HepG2 (cell line): ENCODE data around the gene CCDC77. TPM values are rescaled to one million over a fixed set of nuclear protein-coding genes. Genes with fewer than 3 reads are reported as not detected.
A peak's percentile ranks its signal among the peaks of the same experiment; 100 is the strongest.

Source experiments
- FOSL2 ChIP-seq: sonication (generic); formaldehyde crosslinking; IDR thresholded peaks from 2 replicates; pipeline ENCODE4 v1.4.0; 2020; ENCODE audit warnings: missing genetic modification reagents
- HOXA9 ChIP-seq: sonication (generic); formaldehyde crosslinking; IDR thresholded peaks from 2 replicates; pipeline ENCODE4 v1.8.1; 2022; ENCODE audit warnings: missing genetic modification reagents, mild to moderate bottlenecking, moderate library complexity, borderline replicate concordance
- PHF5A ChIP-seq: IDR thresholded peaks from one replicate; pipeline ENCODE4 v1.6.1; 2018; ENCODE audit warnings: low read depth, missing genetic modification reagents; ENCODE audit not compliant: unreplicated experiment
- POLR2AphosphoS5 ChIP-seq: IDR thresholded peaks from 2 replicates; pipeline ENCODE4 v1.6.1; 2012; ENCODE audit warnings: low read depth, low read length
- RNF2 ChIP-seq: fragments of 450-650 bp; conservative IDR thresholded peaks from 2 replicates; pipeline ENCODE4 v1.6.1; 2016; ENCODE audit warnings: low read depth
- SETDB1 ChIP-seq: sonication (generic); formaldehyde crosslinking; IDR thresholded peaks from 2 replicates; pipeline ENCODE4 v1.5.1; 2020; ENCODE audit warnings: missing genetic modification reagents, mild to moderate bottlenecking, borderline replicate concordance
- SNAI1 ChIP-seq: sonication (generic); formaldehyde crosslinking; IDR thresholded peaks from 2 replicates; pipeline ENCODE4 v1.5.0; 2020; ENCODE audit warnings: mild to moderate bottlenecking, missing genetic modification reagents, borderline replicate concordance
- THAP11 ChIP-seq: IDR thresholded peaks from 2 replicates; pipeline ENCODE4 v1.6.1; 2016; ENCODE audit warnings: missing biosample characterization, missing genetic modification reagents
- polyA plus RNA-seq, 8 experiments: library from polyadenylated mRNA; depleted of rRNA in 3 of 8; stranded (reverse) in 7 of 8; unstranded in 1 of 8; fragments of >200 nt; fragmentation: Illumina TruSeq in 4 of 8; extraction: Trizol in 4 of 8; gene quantifications; 2 replicates each; pipeline versions ENCODE4 v1.2.1 to v1.2.3, GENCODE V29; 2011 to 2016; ENCODE audit warnings: low read depth in 4 of 8, missing spikeins in 1 of 8, mixed read lengths in 1 of 8; ENCODE audit not compliant: insufficient read depth in 1 of 8
- total RNA-seq, 5 experiments: library from RNA; depleted of rRNA; stranded (reverse); fragments of >200 nt; fragmentation: Illumina TruSeq; extraction: Trizol; gene quantifications; 2 replicates each; pipeline ENCODE4 v1.2.3, GENCODE V29; 2016; ENCODE audit warnings: low read depth in 1 of 5
- TF ChIP-seq, protein P1 (sequence below): sonication (generic); formaldehyde crosslinking; IDR thresholded peaks from one replicate; pipeline ENCODE4 v1.5.1; 2020; ENCODE audit warnings: mild to moderate bottlenecking, missing genetic modification reagents; ENCODE audit errors: not compliant biosample characterization
- TF ChIP-seq, protein P2 (sequence below): sonication (generic); formaldehyde crosslinking; IDR thresholded peaks from 2 replicates; pipeline ENCODE4 v1.5.1; 2020; ENCODE audit warnings: mild to moderate bottlenecking, missing genetic modification reagents, borderline replicate concordance
- TF ChIP-seq, protein P3 (sequence below): sonication (generic); formaldehyde crosslinking; IDR thresholded peaks from 2 replicates; pipeline ENCODE4 v1.9.0; 2022; ENCODE audit warnings: missing genetic modification reagents, mild to moderate bottlenecking, borderline replicate concordance
- TF ChIP-seq, protein P4 (sequence below): IDR thresholded peaks from 2 replicates; pipeline ENCODE4 v1.6.1; 2016; ENCODE audit warnings: mild to moderate bottlenecking

CCDC77 gene
- total and polyA plus RNA-seq, 2 of the 13 experiments (the other 11 are each of a cell fraction or from before 2014, with no cell fraction given), result 6.4 to 16.4 TPM

DNA sequence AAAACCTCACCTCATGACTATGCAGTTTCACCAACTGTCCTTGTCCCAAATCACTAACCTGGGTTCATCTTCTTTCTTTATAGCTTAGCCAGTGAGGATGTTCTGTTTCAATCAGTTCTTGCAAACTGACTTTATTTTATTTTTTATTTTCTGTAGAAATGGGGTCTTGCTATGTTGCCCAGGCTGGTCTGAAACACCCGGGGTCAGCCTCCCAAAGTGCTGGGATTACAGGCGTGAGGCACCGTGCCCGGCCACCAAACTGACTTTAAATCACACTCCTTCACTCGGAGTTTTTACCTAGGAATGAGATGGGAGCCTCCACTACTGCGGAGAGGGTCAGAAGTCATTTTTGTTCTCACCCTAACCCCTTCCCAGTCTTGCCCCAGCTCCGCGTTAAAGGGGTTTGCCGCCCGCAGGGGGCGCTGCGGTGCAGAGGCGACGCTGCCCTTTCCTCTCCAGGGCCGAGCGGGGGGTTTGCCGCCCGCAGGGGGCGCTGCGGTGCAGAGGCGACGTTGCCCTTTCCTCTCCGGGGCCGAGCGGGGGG is 51.3 kb downstream of the CCDC77 start (continued):
- TF ChIP-seq, protein P1, sequence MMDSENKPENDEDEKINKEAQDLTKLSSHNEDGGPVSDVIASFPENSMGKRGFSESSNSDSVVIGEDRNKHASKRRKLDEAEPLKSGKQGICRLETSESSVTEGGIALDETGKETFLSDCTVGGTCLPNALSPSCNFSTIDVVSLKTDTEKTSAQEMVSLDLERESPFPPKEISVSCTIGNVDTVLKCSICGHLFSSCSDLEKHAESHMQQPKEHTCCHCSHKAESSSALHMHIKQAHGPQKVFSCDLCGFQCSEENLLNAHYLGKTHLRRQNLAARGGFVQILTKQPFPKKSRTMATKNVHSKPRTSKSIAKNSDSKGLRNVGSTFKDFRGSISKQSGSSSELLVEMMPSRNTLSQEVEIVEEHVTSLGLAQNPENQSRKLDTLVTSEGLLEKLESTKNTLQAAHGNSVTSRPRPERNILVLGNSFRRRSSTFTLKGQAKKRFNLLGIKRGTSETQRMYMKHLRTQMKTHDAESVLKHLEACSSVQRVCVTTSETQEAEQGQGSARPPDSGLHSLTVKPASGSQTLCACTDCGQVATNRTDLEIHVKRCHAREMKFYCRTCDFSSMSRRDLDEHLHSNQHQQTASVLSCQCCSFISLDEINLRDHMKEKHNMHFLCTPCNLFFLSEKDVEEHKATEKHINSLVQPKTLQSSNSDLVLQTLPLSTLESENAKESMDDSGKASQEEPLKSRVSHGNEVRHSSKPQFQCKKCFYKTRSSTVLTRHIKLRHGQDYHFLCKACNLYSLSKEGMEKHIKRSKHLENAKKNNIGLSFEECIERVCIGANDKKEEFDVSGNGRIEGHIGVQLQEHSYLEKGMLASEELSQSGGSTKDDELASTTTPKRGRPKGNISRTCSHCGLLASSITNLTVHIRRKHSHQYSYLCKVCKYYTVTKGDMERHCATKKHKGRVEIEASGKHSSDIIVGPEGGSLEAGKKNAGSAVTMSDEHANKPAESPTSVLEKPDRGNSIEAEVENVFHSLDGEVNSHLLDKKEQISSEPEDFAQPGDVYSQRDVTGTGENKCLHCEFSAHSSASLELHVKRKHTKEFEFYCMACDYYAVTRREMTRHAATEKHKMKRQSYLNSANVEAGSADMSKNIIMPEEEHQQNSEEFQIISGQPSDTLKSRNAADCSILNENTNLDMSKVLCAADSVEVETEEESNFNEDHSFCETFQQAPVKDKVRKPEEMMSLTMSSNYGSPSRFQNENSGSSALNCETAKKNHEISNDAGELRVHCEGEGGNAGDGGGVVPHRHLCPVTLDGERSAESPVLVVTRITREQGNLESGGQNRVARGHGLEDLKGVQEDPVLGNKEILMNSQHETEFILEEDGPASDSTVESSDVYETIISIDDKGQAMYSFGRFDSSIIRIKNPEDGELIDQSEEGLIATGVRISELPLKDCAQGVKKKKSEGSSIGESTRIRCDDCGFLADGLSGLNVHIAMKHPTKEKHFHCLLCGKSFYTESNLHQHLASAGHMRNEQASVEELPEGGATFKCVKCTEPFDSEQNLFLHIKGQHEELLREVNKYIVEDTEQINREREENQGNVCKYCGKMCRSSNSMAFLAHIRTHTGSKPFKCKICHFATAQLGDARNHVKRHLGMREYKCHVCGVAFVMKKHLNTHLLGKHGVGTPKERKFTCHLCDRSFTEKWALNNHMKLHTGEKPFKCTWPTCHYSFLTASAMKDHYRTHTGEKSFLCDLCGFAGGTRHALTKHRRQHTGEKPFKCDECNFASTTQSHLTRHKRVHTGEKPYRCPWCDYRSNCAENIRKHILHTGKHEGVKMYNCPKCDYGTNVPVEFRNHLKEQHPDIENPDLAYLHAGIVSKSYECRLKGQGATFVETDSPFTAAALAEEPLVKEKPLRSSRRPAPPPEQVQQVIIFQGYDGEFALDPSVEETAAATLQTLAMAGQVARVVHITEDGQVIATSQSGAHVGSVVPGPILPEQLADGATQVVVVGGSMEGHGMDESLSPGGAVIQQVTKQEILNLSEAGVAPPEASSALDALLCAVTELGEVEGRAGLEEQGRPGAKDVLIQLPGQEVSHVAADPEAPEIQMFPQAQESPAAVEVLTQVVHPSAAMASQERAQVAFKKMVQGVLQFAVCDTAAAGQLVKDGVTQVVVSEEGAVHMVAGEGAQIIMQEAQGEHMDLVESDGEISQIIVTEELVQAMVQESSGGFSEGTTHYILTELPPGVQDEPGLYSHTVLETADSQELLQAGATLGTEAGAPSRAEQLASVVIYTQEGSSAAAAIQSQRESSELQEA (CRISPR knock-in tag), result no peak
- TF ChIP-seq POLR2AphosphoS5 (no peak), FOSL2 (no peak), SETDB1 (CRISPR knock-in tag) (peak; percentile 62; the same call in 1 of the 2 replicates), PHF5A (CRISPR knock-in tag) (no peak), THAP11 (CRISPR knock-in tag) (0 out of 2 replicates have a peak, but pooled peaks have one; percentile 19), HOXA9 (CRISPR knock-in tag) (no peak), RNF2 (no peak), SNAI1 (CRISPR knock-in tag) (no peak)
- TF ChIP-seq, protein P2, sequence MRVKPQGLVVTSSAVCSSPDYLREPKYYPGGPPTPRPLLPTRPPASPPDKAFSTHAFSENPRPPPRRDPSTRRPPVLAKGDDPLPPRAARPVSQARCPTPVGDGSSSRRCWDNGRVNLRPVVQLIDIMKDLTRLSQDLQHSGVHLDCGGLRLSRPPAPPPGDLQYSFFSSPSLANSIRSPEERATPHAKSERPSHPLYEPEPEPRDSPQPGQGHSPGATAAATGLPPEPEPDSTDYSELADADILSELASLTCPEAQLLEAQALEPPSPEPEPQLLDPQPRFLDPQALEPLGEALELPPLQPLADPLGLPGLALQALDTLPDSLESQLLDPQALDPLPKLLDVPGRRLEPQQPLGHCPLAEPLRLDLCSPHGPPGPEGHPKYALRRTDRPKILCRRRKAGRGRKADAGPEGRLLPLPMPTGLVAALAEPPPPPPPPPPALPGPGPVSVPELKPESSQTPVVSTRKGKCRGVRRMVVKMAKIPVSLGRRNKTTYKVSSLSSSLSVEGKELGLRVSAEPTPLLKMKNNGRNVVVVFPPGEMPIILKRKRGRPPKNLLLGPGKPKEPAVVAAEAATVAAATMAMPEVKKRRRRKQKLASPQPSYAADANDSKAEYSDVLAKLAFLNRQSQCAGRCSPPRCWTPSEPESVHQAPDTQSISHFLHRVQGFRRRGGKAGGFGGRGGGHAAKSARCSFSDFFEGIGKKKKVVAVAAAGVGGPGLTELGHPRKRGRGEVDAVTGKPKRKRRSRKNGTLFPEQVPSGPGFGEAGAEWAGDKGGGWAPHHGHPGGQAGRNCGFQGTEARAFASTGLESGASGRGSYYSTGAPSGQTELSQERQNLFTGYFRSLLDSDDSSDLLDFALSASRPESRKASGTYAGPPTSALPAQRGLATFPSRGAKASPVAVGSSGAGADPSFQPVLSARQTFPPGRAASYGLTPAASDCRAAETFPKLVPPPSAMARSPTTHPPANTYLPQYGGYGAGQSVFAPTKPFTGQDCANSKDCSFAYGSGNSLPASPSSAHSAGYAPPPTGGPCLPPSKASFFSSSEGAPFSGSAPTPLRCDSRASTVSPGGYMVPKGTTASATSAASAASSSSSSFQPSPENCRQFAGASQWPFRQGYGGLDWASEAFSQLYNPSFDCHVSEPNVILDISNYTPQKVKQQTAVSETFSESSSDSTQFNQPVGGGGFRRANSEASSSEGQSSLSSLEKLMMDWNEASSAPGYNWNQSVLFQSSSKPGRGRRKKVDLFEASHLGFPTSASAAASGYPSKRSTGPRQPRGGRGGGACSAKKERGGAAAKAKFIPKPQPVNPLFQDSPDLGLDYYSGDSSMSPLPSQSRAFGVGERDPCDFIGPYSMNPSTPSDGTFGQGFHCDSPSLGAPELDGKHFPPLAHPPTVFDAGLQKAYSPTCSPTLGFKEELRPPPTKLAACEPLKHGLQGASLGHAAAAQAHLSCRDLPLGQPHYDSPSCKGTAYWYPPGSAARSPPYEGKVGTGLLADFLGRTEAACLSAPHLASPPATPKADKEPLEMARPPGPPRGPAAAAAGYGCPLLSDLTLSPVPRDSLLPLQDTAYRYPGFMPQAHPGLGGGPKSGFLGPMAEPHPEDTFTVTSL, result no peak
- TF ChIP-seq, protein P3, sequence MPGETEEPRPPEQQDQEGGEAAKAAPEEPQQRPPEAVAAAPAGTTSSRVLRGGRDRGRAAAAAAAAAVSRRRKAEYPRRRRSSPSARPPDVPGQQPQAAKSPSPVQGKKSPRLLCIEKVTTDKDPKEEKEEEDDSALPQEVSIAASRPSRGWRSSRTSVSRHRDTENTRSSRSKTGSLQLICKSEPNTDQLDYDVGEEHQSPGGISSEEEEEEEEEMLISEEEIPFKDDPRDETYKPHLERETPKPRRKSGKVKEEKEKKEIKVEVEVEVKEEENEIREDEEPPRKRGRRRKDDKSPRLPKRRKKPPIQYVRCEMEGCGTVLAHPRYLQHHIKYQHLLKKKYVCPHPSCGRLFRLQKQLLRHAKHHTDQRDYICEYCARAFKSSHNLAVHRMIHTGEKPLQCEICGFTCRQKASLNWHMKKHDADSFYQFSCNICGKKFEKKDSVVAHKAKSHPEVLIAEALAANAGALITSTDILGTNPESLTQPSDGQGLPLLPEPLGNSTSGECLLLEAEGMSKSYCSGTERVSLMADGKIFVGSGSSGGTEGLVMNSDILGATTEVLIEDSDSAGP, result peak; percentile 64; the same call in 1 of the 2 replicates
- TF ChIP-seq, protein P4, sequence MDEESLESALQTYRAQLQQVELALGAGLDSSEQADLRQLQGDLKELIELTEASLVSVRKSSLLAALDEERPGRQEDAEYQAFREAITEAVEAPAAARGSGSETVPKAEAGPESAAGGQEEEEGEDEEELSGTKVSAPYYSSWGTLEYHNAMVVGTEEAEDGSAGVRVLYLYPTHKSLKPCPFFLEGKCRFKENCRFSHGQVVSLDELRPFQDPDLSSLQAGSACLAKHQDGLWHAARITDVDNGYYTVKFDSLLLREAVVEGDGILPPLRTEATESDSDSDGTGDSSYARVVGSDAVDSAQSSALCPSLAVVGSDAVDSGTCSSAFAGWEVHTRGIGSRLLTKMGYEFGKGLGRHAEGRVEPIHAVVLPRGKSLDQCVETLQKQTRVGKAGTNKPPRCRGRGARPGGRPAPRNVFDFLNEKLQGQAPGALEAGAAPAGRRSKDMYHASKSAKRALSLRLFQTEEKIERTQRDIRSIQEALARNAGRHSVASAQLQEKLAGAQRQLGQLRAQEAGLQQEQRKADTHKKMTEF (CRISPR knock-in tag), result 0 out of 2 replicates have a peak, but pooled peaks have one; percentile 25
